GM21737 (cell line): ENCODE data around the gene MFSD1.

Source experiments
- ATAC-seq: cut with Tn5 transposase; IDR thresholded peaks from one replicate; pipeline ENCODE4 v1.9.1; 2021; ENCODE audit warnings: mild to moderate bottlenecking, moderate library complexity; ENCODE audit not compliant: unreplicated experiment

MFSD1 gene

GRCh38 chr3:158809642-158810041 is 7.8 kb downstream of the MFSD1 start:
- ATAC-seq, result no peak

DNA sequence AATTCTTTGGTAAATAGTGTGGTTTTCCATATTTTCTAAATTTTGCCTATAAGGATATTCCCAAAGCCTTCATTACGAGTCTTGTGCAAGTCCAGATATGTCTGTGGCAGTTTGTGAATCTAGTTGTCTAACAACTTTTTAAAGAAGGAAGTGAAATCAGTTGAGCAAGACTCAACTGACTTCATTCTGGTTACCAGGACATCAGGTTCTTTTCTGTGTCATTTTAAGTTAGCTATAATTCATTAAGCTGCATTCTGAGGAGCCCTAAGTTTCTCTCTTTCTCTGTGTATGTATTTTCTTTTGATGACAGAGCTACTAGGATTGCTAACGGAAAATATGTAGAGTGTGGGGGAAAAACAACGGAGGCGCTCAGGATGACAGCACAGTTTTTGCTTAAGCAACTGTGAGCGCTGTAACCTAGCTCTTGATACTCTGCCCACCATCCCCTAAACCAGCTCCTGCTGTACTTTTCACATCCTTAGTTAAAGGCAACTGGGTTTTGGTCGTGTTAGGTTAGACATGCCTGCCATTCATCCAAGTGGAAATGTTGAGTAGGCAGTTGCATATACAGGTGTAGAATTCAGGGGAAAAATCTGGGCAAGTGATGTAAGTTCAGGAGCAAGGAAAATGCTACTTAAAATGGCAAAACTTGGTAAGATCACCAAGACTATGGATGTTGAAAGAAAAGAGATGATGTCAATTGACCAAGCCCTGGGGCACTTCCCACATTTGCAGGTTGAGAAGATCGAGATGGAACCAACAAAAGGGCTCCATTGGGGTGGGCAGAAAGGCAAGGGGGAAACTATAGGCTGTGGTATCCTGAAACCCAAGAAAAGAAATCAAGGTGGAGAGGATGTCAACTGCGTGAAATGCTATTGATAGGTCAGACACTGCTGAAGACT is 9.2 kb downstream of the MFSD1 start:
- ATAC-seq, result no peak

DNA sequence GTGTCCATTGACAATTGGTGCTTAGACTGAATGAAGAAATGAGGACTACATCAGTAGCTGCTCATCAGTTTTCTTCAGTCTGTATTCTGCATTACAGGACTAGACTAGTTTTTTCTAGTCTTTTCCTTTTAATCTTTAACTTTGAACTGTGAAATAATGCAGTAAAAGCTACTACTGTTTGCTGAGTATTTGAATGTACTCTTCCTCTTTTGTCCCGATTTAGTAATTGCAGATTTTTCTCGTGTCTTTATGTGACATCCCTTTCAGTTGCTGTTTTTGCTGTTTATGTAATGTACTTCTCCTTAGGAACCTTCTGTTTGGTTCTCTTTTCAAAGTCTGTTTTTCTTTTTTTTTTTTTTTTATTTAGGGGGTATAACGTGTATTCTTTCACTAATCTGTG is 17.4 kb downstream of the MFSD1 start:
- ATAC-seq, result no peak

- no peak for ATAC-seq
Observed at GRCh38 chr3:158820521-158820920, 18.7 kb downstream of the MFSD1 start.

GRCh38 chr3:158821847-158822246 is 20.0 kb downstream of the MFSD1 start:
- no peak for ATAC-seq

GRCh38 chr3:158823426-158823825 is 21.6 kb downstream of the MFSD1 start:
- ATAC-seq, result no peak

GRCh38 chr3:158827773-158828172 is 25.9 kb downstream of the MFSD1 start:
- no peak for ATAC-seq

GRCh38 chr3:158830391-158830790 is 28.5 kb downstream of the MFSD1 start:
- no peak for ATAC-seq

GRCh38 chr3:158831861-158832260 is 30.0 kb downstream of the MFSD1 start:
- no peak for ATAC-seq

DNA sequence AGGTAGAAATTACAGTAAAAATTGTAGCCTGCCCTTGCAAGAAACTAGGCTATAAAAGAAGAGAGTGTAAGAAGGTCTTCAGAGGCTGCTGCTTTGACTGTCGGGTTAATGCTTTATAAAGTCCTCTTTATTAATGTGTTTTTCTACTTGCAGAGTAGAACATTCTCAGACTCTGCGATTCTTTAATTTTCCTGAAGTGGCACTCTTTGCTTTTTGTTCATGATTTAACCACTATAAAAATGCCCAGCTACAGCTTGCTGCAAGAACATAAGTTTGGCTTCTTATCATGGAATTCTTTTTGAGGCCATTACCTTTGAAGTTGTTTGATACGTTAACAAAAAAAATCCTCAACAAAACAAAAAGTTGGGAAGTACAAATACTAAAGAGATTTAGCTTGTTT is 33.8 kb downstream of the MFSD1 start:
- ATAC-seq, result no peak

DNA sequence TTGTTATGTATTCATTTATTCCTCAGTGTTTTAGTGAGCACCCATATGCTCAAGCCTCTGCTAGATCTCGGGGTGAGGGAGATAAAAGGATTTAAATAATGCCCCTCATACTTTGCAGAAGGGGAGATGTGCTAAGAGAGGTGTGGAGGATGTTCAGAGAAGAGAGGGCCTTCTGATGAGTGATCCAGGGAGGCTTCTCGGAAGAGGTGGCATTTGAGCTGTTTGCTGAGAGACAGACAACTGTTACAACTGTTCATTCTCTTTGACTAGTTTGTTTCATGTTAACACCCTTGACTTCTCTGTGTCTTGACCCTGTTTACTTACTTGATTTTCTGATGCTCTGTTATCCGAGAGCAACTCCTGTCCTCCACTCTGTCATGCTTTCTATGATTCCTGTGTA is 34.5 kb downstream of the MFSD1 start:
- ATAC-seq, result no peak

DNA sequence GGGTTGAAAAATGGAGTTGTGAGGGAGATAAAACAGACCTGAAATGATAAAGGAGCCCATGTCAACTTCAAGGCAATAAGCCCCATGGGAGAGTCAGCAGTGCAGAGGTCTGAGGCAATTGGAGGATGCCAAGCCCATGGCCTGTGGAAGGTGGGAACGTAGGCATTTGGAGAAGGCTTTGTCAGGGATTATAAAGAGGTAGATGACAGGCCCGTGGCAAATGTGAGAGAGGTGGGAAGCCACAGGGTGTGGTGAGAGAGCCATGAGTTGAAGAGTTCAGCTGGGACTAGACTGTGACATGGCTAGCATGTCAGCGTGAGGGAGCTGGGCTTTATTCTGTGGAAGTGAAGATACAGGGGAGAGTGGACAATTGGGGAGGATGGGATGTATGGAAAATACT is 35.4 kb downstream of the MFSD1 start:
- ATAC-seq, result no peak

DNA sequence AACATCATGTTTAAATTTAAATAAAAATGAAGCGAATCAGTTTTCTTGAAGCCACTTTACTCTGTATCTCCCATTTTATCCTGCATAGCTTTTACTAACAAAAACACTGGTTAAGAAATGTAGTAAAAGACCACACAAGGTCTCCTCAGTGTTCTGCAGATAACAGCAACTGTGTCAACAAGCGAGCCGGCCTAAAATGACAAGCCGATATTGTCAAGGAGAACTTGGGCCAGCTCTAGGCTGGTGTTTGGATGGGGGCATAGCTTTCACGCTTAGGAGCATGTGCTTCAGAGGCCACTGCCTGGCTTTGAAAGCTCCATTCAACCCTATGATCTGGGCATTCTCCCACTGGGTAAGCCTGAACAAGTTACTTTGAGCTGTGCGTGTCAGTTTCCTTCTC is 38.1 kb downstream of the MFSD1 start:
- ATAC-seq, result no peak

DNA sequence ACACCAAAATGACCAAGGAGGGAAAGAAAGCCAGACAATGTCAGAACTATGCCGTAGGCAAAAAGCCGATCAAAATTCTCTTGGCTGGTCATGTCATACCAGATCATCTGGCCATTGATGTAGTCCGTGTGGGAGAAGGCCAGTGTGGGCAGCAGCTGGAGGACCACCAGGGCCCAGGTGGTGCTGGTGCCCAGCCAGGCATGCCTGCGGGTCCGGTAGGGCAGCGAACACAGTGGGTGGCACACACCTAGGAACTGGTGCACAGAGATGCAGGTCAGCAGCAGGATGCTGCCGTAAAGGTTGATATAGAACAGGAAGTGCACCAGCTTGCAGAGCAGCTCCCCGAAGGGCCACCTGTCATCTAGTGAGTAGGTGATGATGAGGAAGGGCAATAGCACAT is 39.5 kb downstream of the MFSD1 start:
- no peak for ATAC-seq

- no peak for ATAC-seq
Observed at GRCh38 chr3:158842976-158843375, 41.1 kb downstream of the MFSD1 start.

- ATAC-seq, result peak; percentile 44
Observed at GRCh38 chr3:158845765-158846350, 44.0 kb downstream of the MFSD1 start.

DNA sequence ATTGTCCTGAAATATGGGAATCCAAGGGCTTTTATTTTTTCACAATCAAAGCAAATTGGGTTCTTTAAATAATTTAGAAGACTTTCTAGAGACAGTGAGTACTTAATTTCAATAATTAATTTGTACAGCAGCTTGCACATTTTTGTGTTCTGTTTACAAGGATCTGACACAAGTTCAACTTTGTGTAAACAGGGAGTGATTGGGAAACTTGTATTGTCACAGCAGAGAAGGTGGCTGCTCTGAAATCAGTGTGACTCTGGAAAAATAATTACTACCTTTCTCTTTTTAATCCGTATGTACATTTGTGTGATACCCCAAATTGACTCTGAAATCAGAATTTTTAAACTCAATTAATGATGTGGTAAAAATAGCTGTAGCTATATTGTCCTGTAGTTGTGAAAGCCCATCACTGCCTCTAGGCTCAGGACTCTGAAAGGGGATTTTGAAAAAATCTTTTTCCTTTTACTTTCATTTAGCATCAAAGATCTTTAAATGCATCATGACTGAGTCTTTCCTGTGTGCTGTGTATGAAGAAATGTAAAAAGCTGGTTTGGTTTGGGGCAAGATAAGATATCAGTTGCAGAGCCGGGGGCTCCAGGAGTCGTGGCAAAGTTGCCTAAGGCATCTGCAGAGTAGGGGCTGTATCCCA is 45.1 kb downstream of the MFSD1 start:
- ATAC-seq, result peak; percentile 84

DNA sequence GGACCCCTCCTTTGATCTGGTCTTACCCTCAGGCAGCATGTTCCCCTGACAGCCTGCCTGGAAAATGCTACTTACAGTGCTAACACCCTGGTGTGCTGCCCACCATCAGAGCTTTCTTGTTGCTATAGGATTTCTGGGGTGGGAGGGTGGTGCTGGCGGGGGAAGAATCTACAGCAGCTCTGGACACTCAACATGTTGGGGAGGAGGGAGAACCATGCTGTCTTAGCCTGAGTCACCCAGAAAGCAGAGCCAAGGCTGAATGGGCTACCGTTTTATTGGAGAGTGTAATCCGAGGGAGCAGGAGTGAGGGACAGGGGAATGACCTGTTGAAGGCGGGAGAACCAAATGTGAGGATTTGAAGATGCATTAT is 45.6 kb downstream of the MFSD1 start:
- peak; percentile 28 for ATAC-seq

DNA sequence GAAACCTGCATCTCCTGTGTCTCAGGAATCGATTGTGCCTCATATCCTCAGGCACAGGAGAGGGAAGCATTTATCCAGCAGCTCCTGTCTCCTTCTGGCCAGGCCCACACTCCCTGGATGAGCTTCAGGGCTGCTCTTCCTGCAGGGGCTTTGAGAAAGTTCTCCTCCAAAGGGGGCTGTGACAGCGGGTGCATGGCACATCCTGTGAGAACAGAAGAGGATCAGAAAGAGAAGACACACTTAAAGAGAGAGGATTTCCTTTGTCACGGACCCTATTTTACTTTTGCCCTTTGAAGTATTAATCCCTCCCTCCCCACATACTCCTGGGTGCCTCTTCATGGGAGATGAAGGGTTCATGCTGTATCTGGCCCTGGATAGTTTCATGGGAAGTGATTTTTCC is 46.0 kb downstream of the MFSD1 start:
- no peak for ATAC-seq

- no peak for ATAC-seq
Observed at GRCh38 chr3:158849757-158850156, 47.9 kb downstream of the MFSD1 start.

- ATAC-seq, result no peak
Observed at GRCh38 chr3:158859362-158859761, 57.5 kb downstream of the MFSD1 start.

DNA sequence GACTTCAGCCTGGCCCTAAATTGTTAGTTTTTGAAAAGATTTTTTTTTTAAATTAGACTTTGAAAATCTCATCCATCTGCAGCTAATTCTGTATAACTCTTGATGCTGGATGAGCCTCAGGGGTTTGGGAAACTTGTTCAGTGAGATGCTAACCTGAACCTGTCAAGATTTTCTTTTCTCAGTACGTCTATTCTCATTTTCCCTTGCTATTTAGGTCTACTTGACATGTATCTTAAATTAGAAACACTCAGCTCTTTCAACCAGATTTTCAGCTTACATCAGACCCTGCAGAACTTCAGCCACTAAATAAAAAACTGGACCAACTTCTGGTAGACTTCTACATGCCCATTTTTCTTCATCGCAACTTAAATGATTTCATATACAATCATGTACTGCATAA is 61.4 kb downstream of the MFSD1 start:
- no peak for ATAC-seq
